Progenitor cell of endocrine pancreas (in vitro differentiated cells): Measurements from ENCODE around the gene AIFM1. TPM values are rescaled to one million over a fixed set of nuclear protein-coding genes. Genes with fewer than 3 reads are reported as not detected.
"Not testable (repeated sequence)": the region's sequence is repeated elsewhere in the genome, so short reads cannot be mapped to it uniquely, and the experiment has no call there.

Source experiments
- DNase-seq: peaks from one replicate; pipeline ENCODE4 v3.0.0; 2021; ENCODE audit warnings: low spot score; ENCODE audit not compliant: unreplicated experiment
- H3K27ac Mint-ChIP-seq: 2 replicates; pipeline ENCODE4 v1.8.0; 2021; ENCODE audit warnings: mild to moderate bottlenecking, moderate library complexity, mixed read lengths
- H3K27me3 Mint-ChIP-seq: 2 replicates; pipeline ENCODE4 v1.8.0; 2021; ENCODE audit warnings: mixed read lengths
- H3K36me3 Mint-ChIP-seq: 2 replicates; pipeline ENCODE4 v1.8.0; 2022; ENCODE audit warnings: mixed read lengths; ENCODE audit not compliant: insufficient read depth
- H3K4me1 Mint-ChIP-seq: 2 replicates; pipeline ENCODE4 v1.8.0; 2021; ENCODE audit warnings: low read depth, mixed read lengths
- H3K4me3 Mint-ChIP-seq: 2 replicates; pipeline ENCODE4 v1.8.0; 2021; ENCODE audit warnings: low read depth, mild to moderate bottlenecking, moderate library complexity, mixed read lengths
- H3K9me3 Mint-ChIP-seq: 2 replicates; pipeline ENCODE4 v1.8.0; 2021; ENCODE audit warnings: low read depth, mixed read lengths
- CTCF ChIP-seq: fragments of 200-600 bp; sonication (generic); IDR thresholded peaks from one replicate; pipeline ENCODE4 v1.5.0; 2021; ENCODE audit warnings: antibody characterized with exemption, mild to moderate bottlenecking; ENCODE audit not compliant: unreplicated experiment
- total RNA-seq: library from RNA; stranded (reverse); gene quantifications from 2 replicates; pipeline ENCODE4 v1.2.1, GENCODE V29; 2021

Gene AIFM1
- total RNA-seq, 1 donor from 2014 or later = 35.5 TPM

GRCh38 chrX:130120321-130120731 is 45.3 kb downstream of the AIFM1 start:
- no peak for DNase-seq
- Mint-ChIP-seq H3K27ac (no peak overlapping the region), H3K4me1 (peaks cover 6% of the 10 kb centered on the region), H3K4me3 (peak overlapping the region; percentile 54), H3K36me3 (peaks cover 3% of the 10 kb centered on the region), H3K27me3 (peaks cover 17% of the 10 kb centered on the region), H3K9me3 (peaks cover 7% of the 10 kb centered on the region)
- TF ChIP-seq CTCF = no peak

GRCh38 chrX:130119312-130119898 is 46.2 kb downstream of the AIFM1 start:
- Mint-ChIP-seq H3K27me3 (peaks cover 23% of the 10 kb centered on the region), H3K9me3 (peaks cover 3% of the 10 kb centered on the region), H3K4me3 (no peak overlapping the region), H3K4me1 (peaks cover 6% of the 10 kb centered on the region), H3K36me3 (peaks cover 2% of the 10 kb centered on the region), H3K27ac (no peak overlapping the region)
- no peak for TF ChIP-seq CTCF
- DNase-seq = no peak

- Mint-ChIP-seq H3K36me3 (peaks cover 2% of the 10 kb centered on the region), H3K4me1 (peaks cover 6% of the 10 kb centered on the region), H3K9me3 (peaks cover 3% of the 10 kb centered on the region), H3K4me3 (no peak overlapping the region), H3K27me3 (peaks cover 31% of the 10 kb centered on the region), H3K27ac (no peak overlapping the region)
- no peak for DNase-seq
- no peak for TF ChIP-seq CTCF
Measured at GRCh38 chrX:130118441-130119311, 47.0 kb downstream of the AIFM1 start.

- H3K36me3 Mint-ChIP-seq = no peaks in the 10 kb centered on the region
- no peak overlapping the region for H3K27ac Mint-ChIP-seq
- peaks cover 3% of the 10 kb centered on the region for H3K9me3 Mint-ChIP-seq
- H3K27me3 Mint-ChIP-seq = peaks cover 31% of the 10 kb centered on the region
- TF ChIP-seq CTCF = no peak
- no peak for DNase-seq
- H3K4me1 Mint-ChIP-seq = peaks cover 6% of the 10 kb centered on the region
- H3K4me3 Mint-ChIP-seq = no peak overlapping the region
Measured at GRCh38 chrX:130117166-130117565, 48.5 kb downstream of the AIFM1 start.

- not testable (repeated sequence) for H3K27ac Mint-ChIP-seq, DNase-seq, H3K36me3 Mint-ChIP-seq, H3K9me3 Mint-ChIP-seq, H3K4me1 Mint-ChIP-seq, H3K4me3 Mint-ChIP-seq
- peaks cover 36% of the 10 kb centered on the region for H3K27me3 Mint-ChIP-seq
Measured at GRCh38 chrX:130115119-130115885, 50.3 kb downstream of the AIFM1 start.
